Activated CD4-positive, alpha-beta T cell treated with anti-CD3 and anti-CD28 coated beads, Interleukin-2, amount 50 U/mL, for 1 hour (primary cell): ENCODE results near the gene PHACTR1.
A peak's percentile ranks its signal among the peaks of the same experiment; 100 is the strongest.

ENCODE experiments used
- DNase-seq: peaks from one replicate; pipeline ENCODE4 v3.0.0-alpha.2; 2020

PHACTR1 gene

DNA sequence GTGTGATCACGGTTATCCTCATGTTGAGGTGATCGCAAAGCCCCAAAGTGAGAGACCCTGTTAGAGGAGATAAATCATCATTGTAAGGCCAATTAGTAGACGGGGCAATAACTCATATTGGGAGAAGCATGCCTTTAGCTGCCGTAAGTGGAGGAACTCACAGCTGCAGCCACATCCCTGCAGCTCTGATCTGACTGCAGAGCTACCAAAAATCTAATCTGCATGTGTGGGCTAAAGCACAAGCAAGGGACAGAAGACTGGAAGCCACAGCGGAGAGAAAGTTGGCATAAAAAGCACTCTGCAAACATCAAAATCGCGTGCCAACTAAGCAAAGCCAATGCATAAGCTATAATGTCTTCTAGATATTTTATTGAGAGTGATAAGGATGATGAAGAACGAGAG lies 532.0 kb downstream of the PHACTR1 start:
- DNase-seq: no peak

DNA sequence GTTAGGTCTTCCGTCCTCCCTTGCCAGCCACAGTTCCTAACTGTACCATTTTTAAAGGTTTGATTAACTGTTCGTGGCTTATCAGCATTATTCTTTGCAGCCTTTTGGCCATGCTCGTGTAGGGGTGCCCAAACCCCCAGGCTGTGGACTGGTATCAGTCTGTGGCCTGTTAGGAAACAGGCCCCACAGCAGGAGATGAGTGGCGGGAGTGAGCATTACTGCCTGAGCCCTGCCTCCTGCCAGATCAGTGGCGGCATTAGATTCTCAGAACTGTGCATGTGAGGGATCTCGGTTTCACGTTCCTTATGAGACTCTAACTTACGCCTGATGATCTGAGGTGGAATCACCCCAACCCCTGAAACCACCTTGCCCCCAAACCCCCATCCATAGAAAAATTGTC lies 532.4 kb downstream of the PHACTR1 start:
- no peak for DNase-seq

DNA sequence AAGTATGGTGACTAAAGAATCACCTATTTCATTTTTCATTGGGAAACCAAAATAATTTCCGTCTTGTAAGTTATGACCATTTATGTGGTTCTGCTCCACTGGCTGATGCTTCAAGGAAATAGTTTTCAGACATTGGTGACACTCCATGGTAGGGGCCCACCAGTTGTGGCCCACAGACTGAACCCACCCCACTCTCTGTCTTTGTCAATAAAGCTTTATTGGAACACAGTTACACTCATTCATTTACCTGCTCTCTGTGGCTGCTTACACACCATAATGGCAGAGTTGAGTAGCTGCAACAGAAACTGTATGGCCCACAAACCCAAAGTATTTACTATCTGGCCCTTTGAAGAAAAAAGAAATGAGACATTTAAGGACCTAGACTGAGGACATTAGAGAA lies 533.2 kb downstream of the PHACTR1 start:
- DNase-seq: no peak

DNA sequence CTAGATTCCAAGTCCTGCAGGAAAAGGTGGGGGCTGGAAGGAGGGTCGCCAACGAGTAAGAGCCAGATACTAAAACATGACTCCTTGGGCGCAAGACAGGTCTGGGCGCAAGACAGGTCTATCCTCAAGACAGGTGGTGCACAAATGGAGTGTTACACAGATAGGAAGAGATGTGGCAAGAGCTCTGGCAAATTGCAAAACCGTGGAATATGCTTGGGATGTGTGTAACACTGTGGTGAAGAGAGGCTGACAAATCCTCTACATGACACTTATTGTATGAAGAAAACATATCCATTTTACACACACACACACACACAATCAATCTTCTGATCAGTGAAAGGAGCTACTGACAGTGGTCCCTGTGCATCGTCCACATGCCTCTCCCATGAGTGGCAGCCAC lies 534.1 kb downstream of the PHACTR1 start:
- no peak for DNase-seq

DNA sequence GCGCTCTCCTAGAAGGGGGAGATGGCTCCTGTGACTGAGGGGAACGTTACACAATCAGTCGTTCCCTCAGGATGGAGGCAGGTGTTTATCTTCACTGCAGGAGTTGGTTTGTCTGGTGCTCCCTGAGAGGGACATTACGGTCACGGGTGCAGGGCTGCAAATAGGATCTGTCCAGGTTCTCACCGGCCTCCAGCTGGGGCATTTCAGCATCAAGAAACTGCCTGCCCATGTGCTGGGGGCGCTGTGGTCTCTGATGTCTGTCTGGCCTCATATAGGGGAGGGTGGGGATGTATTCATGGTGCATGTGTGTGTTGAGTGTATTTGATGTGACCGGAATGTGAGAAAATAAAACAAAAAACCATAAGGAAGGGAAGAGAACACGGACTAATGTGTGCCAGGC lies 534.7 kb downstream of the PHACTR1 start:
- no peak for DNase-seq

DNA sequence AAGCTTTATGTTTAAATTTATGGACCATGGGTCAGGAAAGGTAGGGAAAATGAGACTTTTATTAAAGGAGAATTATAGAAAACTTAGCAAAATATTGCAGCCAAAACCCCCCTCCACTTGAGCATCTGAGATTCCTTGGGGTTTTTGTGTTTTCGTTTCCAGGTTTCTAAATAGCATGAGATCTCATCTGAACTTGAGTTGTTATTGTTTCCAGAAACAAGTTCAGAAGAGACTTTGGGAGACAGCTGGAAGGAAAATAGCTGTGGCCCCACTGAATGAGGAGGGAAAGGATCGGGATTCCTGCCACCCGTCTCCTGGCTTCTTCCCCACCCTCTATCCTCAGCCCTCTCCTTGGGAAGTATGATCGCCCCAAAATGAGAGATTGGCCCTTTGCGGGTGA lies 536.2 kb downstream of the PHACTR1 start:
- no peak for DNase-seq

DNA sequence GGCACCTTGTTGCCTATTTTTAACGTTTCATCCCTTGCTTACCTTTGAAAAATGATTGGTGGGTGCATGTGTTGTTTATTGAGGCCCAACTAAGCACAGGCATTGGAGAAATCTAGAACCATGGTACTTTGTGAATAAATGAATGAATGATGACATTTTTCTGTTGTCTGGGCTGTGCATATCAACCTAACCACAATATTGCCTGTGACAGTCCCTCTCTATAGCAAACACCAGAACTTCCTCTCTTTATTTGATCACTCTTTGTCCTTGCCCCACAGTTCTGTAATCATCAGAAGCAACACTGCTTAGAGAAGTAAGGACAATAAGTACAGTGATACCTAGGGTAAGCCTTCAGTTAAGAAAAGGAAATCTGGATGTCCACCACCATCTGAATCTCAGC lies 536.7 kb downstream of the PHACTR1 start:
- no peak for DNase-seq

DNA sequence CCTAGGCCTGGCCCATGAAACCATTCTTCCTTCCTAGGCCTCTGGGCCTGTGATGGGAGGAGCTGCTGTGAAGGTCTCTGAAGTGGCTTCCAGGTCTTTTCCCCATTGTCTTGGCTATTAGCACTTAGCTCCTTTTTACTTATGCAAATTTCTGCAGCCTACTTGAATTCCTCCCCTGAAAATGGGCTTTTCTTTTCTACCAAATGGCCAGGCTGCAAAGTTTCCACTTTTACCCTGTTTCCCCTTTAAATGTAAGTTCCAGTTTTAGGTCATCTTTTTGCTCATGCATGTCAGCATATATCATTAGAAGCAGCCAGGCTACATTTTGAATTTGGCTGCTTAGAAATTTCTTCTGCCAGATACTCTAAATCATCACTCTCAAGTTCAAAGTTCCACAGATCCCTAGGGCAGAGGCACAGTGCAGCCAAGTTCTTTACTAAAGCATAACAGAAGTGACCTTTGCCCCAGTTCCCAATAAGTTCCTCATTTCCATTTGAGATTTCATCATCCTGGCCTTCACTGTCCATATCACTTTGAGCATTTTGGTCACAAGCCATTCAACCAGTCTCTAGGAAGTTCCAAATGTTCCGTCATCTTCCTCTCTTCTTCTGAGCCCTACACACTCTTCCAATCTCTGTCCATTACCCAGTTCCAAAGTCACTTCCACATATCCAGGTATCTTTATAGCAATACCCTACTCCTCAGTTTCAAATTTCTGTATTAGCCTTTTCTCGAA lies 539.9 kb downstream of the PHACTR1 start:
- DNase-seq: no peak

DNA sequence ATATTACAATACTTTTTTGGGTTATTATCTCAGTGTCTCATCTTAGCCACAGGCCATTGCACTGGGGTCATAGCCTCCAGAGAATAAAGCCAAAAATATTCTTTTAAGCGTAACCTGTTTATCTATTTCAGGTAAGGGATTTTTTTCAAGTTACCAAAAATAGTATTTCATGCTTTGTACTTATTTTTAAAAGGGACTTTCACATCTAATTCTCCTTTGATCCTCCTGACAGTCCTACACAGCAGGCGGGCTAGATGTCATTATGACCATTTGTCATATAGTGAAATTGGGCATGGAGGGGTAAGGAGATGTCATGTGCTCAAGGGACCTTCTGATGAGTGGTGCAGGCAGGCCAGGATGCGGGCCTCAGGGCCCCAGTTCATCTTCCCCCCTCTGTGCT lies 542.8 kb downstream of the PHACTR1 start:
- no peak for DNase-seq

DNA sequence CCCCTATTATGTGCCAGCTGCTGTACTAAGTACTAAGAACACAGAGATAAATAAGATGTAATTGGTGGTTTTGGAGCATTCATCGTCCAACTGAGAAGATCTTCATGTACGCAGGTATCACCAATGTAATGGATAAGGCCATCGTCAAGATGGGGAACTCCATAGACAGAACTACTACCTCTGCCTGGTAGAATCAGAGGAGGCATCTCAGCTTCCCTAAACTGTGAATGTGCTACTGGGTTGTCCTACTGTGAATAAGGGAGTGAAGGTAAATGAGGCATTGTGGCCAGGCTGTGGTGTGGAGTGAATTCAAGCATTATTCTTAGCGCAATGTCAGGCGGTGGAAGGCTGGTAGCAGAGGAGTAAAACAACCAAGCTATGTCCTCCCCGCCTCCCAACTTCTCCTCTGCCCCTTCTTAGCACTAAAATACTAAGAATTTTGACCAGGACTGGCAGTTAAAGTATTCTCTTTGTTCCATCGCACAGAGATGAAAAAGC lies 543.6 kb downstream of the PHACTR1 start:
- DNase-seq: no peak

DNA sequence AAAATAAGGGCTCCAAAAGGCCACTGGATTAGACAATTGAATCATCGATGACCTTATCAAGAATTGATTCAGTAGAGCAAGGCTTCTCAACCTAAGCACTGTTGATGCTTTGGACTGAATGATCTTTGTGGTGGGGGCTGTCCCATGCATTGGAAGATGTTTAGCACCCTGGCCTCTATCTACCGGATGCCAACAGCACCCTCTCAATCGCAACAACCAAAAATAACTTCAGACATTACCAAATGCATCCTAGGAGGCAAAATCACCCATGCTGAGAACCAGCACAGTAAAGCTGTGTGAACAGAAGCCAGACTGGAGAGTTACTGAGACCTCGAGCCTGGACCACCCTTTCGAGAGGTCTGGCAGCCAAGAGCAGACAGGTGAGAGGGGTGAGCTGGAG lies 544.3 kb downstream of the PHACTR1 start:
- DNase-seq: no peak

DNA sequence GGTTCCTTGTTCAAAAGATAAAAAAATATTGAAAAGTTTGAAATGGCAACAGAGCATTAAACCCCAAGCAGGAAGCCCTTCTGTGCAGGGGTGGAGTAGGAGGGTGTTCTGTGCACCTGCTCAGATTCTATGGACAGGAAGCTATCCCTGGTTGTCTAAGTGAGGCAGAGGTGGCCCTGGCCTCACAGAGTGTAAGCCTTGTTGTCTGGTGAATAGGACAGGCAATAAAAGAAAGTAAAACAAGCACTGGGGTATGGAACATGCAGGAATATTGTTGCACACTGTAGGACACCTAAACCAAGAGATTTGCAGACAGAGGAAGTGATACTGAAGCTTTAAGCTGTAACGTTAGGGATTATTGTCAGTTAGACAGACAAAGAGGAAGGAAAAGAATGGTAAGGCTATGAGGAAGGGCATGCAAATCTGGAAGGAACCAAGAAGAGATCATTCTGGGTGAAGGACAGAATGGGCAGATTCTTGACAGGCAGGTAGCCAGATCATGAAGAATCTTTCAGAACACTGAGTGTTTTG lies 545.0 kb downstream of the PHACTR1 start:
- DNase-seq: no peak

DNA sequence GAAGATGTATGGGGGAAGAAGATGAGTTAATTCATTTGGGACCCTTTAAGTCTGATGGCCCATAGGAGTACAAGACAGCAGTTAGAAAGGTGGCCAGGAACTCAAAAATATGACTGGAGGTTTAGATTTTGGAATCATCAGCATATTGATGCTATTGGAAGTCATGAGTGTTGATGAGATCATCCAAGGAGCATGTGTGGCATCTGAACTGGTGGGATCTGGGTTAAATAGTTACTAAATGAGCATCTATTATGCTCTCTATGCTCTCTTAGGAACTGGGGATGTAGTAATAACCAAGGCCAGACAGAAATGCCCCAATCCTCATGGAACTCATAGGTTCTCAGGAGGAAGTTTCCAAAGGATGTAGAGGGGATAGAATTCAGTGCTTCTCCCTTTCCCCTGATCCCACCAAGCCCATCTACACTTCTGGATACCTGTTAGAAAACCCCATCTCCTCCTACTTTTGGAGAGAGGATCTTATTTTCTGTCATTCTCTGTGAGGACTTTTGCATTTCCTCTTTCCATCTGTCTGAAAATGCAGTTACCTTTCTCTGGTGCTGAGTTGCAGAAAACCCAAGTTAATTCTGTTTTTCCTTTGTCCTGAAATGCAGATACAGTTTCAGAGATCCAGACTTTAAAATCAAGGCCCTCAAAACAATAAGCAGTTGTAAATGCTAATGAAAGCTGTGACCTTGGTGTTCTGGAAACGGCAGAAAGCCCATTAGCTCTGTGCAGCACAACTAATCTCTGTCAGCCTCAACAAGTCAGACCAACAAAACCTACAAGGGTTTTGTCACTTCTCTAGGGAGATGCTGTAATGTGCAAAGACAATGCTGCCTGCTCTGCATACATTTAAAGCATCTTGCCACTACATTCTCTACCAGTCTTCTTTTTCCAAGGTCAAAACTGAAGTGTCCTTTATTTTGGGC lies 546.0 kb downstream of the PHACTR1 start:
- no peak for DNase-seq

DNA sequence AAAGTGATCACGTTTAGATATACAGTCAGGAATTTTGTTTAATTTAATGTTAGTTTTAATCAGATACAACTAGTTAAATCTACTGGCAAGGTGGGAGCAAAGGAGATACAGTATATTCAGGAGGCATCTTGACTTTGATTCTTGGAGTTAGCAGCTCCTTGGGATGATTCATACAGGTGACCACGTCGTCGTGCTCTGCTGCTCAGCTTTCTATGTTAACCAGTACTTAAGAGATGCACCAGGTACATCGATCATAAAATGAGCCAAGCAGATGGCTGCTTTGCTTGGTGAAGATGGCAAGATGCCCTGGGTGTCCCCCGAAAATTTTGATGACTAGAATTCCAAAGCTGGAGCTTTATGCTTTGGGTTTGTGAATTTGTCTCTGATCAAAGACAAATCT lies 547.1 kb downstream of the PHACTR1 start:
- no peak for DNase-seq

DNA sequence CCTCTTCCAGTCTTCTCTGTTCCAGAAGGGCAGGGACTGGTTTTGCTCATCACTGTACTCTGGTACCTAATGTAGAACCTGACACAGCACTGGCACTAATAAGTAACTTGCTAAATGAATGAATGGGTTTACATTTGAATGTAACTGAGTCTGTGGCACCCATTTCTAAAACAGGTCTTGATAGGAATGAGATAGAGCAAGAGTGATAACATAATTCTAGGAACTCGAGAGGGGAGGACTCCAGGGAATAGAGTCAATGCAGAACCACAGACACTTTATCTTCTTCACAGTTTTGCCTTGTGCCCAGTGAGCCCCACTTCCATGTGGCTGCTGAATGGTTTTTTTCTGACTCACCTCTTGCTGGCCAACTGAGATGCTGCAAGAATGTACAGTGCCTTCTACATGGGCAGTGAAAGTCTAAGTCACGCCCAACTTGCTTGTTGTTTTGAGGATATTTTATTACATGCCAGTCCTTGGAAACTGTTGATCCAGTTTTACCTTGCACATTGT lies 550.6 kb downstream of the PHACTR1 start:
- no peak for DNase-seq

DNA sequence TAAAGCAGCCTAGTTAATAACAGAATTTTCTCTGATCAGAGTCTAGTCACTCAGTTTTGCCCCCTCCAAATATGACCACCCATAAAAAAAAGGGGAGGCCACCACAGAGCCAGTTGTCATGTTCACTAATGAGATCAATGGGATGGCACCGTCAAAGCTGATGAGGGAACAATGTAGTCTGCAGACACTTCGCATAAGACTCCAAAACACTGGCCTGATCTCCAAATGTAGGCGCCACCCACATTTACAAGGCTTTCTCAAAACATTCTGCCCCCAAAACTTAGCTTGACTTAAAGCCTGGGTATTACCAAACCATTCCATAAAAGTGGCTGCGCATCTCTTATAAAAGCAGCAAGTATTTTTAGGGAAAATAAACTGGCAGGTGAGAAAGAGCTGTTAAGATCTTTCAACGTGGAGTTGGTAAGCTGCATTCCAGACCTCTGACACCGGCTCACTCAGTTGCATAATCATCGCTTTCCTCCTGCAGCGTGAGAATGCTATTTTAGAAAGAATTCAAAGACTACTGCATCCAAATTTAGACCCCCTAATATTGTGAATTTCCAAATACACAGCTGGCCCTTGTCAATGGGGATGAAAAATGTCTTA lies 552.4 kb downstream of the PHACTR1 start:
- DNase-seq: no peak

DNA sequence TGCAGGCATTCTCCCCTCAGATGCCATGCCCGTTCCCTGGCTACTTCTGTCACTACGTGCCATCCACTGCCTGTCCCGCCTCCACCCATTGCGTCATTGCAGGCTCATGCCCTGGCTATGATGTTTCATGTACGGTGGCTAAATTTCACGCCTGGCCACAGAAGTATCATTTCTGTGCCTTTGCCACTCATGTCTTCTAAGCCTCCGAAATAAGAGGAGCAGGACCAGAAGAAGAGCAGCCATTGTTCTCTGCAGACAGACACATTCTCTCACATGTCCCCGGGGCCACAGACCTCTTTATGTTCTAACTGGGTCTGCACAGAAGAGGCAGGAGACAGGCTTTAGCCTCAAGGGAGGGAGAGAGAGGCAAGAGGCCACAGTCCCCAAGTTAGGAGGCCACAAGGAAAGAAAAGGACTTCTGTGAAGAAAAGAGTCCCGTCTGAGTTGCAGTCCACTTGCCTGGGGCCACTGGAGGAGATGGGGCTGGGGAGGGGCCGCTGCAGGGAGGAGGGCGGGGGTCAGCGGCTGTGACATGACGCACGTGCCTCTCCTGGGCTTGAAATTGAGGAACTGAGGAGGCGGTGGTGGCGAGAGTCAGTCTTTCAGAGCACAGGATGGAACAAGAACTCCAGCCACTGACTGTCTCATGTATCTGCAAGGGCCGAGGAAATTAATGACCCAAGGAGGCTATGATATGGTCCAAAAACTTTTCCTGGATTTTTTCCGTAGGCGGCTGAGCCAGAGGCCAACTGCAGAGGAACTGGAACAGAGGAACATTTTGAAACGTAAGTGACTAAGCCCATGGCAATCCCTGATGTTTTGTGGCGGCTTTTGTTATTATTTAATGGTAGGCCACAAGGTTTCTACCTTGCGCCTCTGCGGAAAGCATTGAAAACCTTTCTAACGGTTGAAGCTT lies 555.8 kb downstream of the PHACTR1 start:
- no peak for DNase-seq

DNA sequence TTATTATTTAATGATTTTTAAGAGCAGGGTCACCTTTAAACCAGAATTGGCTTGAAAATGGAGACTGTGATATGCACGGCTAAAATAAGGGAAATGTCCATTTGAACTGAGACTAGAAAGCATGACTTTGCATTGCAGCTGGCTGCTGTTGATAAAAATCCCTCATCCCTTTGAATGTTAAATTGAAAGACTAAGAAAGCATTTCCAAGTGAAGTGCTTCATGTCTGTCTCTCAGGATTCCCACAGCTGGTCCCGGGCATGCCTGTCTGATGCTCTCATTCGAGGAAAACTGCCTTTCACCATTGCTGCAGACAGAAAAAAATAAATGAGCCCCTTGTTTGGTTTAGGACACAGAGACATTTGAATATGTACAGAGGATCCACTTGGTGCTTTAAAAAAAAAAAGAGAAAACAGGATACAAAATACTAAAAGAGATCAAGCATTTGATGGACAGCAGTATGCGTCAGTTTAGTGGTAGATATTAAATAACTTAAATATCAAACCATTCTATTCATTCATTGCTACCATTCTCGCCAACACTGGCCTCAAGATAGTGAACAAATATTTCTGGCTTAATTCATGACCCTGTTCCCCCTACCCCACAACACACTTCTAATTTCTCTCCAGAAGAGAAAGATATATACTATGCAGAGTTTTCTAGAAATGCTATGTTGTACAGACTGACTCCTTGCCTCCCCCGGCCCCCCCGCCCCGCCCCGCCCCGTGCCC lies 556.8 kb downstream of the PHACTR1 start:
- DNase-seq: no peak

DNA sequence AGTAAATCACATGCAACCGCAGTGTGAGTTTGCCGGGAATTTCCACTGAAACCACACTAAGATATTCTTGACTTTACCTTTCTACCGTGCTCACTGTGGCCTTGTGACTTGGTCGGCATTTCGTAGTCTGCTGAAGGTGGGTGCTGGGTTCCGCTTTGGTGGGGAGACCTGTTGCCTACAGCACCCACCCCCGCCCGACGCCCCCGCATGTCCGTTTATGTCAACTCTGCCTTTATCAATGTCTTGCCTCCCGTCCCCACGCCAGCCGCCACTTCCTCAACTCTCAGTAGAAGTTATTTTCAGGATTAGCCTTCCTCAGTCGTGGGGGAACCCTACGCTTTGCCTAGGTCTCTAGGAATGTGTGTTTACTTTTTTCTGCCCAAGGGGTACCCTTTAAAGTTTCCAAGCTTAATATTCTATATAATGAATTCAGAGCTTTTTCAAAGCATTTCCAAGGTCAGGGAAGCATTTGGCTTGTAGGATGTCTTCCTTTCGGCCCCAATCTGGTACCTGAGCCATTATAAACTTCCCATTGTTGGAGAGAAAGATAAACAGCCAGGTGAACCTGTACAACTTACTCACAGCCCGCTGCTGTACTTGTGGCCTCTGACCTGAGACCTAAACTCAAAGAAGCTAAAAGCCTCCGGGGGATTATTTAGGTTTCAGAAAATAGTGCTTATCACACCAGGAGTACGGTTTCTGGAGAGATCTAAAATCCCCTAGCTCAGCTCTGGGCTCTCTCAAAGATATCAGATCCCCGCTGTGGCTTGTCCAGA lies 557.6 kb downstream of the PHACTR1 start:
- peak; percentile 35 for DNase-seq

DNA sequence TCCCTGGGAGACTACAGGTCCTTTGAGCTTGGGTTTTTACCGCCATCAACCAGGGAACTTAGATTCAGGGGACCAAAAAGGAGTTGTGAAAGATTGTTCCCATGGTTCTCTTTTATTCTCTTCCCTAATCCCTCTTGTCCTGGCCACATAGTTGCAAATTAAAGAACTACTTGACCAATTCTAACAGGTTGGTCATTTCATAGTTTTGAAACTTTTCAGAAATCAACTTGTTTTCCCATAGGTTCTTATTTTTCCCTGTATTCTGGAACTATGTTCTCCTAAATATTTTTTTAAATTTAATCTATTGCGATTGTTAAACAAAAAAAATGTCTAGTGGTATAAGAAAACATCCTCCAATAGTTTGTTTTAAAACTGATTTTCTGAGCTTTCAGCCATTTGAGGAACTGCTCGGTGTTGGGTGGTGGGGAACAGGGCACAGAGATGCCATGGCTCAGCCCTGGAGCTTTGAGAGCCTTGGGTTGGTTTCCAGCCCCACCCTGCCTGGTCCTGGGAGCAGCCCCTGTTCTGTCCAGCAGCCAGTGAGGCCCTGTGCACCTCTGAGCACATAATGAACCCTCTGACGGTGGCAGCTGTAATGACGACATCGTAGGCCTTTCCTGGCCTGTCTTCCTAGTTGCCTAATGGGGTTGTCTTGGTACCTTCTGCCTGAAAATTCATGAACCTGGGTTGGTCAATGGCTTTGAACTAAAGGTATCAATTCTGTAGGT lies 558.3 kb downstream of the PHACTR1 start:
- DNase-seq: no peak
